Endothelial cell of umbilical vein (primary cell): ENCODE results near the gene PLXNC1. TPM values are rescaled to one million over a fixed set of nuclear protein-coding genes. Genes with fewer than 3 reads are reported as not detected.

Source experiments
- BruUV-seq: library from RNA; stranded (reverse); fragments of 400-500 nt; replicated peaks from 2 replicates; lab custom pipeline; 2021; lab: Mats Ljungman, UMichigan
- CTCF ChIA-PET: fragments of 300-600, 350-600 bp; sonication (Branson Sonifier 250); formaldehyde crosslinking; loops from one replicate; lab custom pipeline; 2021; ENCODE audit warnings: antibody characterized with exemption, inconsistent platforms; lab: Charles Lee
- POLR2A ChIA-PET: fragments of 300-600, 350-600 bp; sonication (Branson Sonifier 250); formaldehyde crosslinking; loops from one replicate; lab custom pipeline; 2021; ENCODE audit warnings: antibody characterized with exemption, inconsistent platforms; lab: Charles Lee
- DNase-seq: peaks from one replicate; pipeline ENCODE4 v3.0.0-alpha.2; 2011; ENCODE audit warnings: low read depth, low spot score
- FAIRE-seq: peaks from 2 replicates; lab custom pipeline; 2011; peaks lifted over from hg19 to GRCh38; lab: Jason Lieb, UNC
- H2AFZ ChIP-seq: 2 replicates; pipeline ENCODE4 v1.6.0; 2012; ENCODE audit warnings: low read depth, low read length, control low read depth, inconsistent platforms
- H3K27ac ChIP-seq: 2 replicates; pipeline ENCODE4 v1.5.1; 2011; ENCODE audit warnings: low read depth, mild to moderate bottlenecking, control low read depth, low read length, moderate library complexity; ENCODE audit not compliant: insufficient read depth
- H3K27me3 ChIP-seq, 2 experiments: 2 replicates each; pipeline versions ENCODE4 v1.6.0 to v1.6.1; 2011; ENCODE audit warnings: low read length in 2 of 2, mixed read lengths in 1 of 2; ENCODE audit not compliant: control insufficient read depth in 2 of 2, insufficient read depth in 2 of 2
- H3K36me3 ChIP-seq, 2 experiments: 2 replicates in 1 of 2; 3 replicates in 1 of 2; pipeline ENCODE4 v1.5.1; 2011; ENCODE audit warnings: low read length in 2 of 2, mild to moderate bottlenecking in 1 of 2, moderate library complexity in 1 of 2; ENCODE audit not compliant: control insufficient read depth in 2 of 2, insufficient read depth in 2 of 2; ENCODE audit errors: extremely low read depth in 1 of 2
- H3K4me1 ChIP-seq: 3 replicates; pipeline ENCODE4 v1.5.1; 2011; ENCODE audit warnings: mild to moderate bottlenecking, low read length; ENCODE audit not compliant: control insufficient read depth, insufficient read depth; ENCODE audit errors: extremely low read depth
- H3K4me2 ChIP-seq: 2 replicates; pipeline ENCODE4 v1.6.1; 2011; ENCODE audit warnings: low read length, control low read depth, mixed read lengths; ENCODE audit not compliant: insufficient read depth
- H3K4me3 ChIP-seq, 3 experiments: fragments of 200-600 bp in 1 of 3; sonication (generic), shearing (Covaris generic) in 1 of 3; replicated peaks in 1 of 3; 2 replicates each; pipeline ENCODE4 v1.5.1; 2011 to 2016; ENCODE audit warnings: control low read depth in 3 of 3, low read length in 3 of 3, mild to moderate bottlenecking in 2 of 3, inconsistent platforms in 1 of 3, low read depth in 1 of 3, moderate library complexity in 1 of 3; ENCODE audit not compliant: insufficient read depth in 1 of 3
- H3K79me2 ChIP-seq: 2 replicates; pipeline ENCODE4 v1.6.0; 2012; ENCODE audit warnings: low read length, inconsistent platforms; ENCODE audit not compliant: control insufficient read depth, insufficient read depth
- H3K9ac ChIP-seq: replicated peaks from 2 replicates; pipeline ENCODE3; 2011; ENCODE audit warnings: low read length, control low read depth; ENCODE audit not compliant: insufficient read depth; ENCODE audit errors: extremely low read depth
- H3K9me1 ChIP-seq: replicated peaks from 3 replicates; pipeline ENCODE4 v1.6.0; 2011; ENCODE audit warnings: mild to moderate bottlenecking, low read length; ENCODE audit not compliant: control insufficient read depth, insufficient read depth; ENCODE audit errors: extremely low read depth
- H3K9me3 ChIP-seq: replicated peaks from 2 replicates; pipeline ENCODE4 v1.5.1; 2012; ENCODE audit warnings: low read length, inconsistent platforms; ENCODE audit not compliant: control insufficient read depth, insufficient read depth
- H4K20me1 ChIP-seq: replicated peaks from 2 replicates; pipeline ENCODE3; 2011; ENCODE audit warnings: mild to moderate bottlenecking, low read length; ENCODE audit not compliant: control insufficient read depth, insufficient read depth; ENCODE audit errors: extremely low read depth
- EZH2 ChIP-seq: IDR thresholded peaks from 2 replicates; pipeline ENCODE4 v1.6.1; 2012; ENCODE audit warnings: borderline replicate concordance, low read depth, mild to moderate bottlenecking, moderate library complexity, low read length, inconsistent platforms; ENCODE audit not compliant: severe bottlenecking
- FOS ChIP-seq: IDR thresholded peaks from 2 replicates; pipeline ENCODE4 v1.6.1; 2011; ENCODE audit warnings: mild to moderate bottlenecking, low read length, moderate library complexity, borderline replicate concordance; ENCODE audit not compliant: insufficient read depth
- GATA2 ChIP-seq: IDR thresholded peaks from 2 replicates; pipeline ENCODE4 v1.7.0; 2011; ENCODE audit warnings: low read depth, mild to moderate bottlenecking, moderate library complexity, mixed read lengths, low read length; ENCODE audit not compliant: insufficient read length, insufficient read depth
- JUN ChIP-seq: IDR thresholded peaks from 2 replicates; pipeline ENCODE4 v1.6.1; 2011; ENCODE audit warnings: borderline replicate concordance, low read depth; ENCODE audit not compliant: insufficient read length, insufficient read depth
- MYC ChIP-seq: IDR thresholded peaks from one replicate; pipeline ENCODE4 v1.6.1; 2011; ENCODE audit warnings: mild to moderate bottlenecking, low read depth, low read length
- POLR2A ChIP-seq: IDR thresholded peaks from 2 replicates; pipeline ENCODE4 v1.6.1; 2012; ENCODE audit warnings: low read depth, mild to moderate bottlenecking, control low read depth, low read length
- POLR2AphosphoS5 ChIP-seq: IDR thresholded peaks from 2 replicates; pipeline ENCODE4 v1.6.1; 2012; ENCODE audit warnings: low read depth, mild to moderate bottlenecking, control low read depth, low read length, moderate library complexity; ENCODE audit not compliant: insufficient read depth
- dilution Hi-C: fragments of 300-500 bp; cut with MboI; formaldehyde crosslinking; loops from one replicate; pipeline ENCODE4 v1.15.0; 2019; ENCODE audit warnings: low sequenced_read_pairs; ENCODE audit not compliant: extremely low pct_ligation_motif_present
- intact Hi-C: fragments of 100-400 bp; cut with micrococcal nuclease; formaldehyde crosslinking; loops from one replicate; pipeline ENCODE4 v1.10.0; 2022
- polyA plus RNA-seq, 4 experiments: library from polyadenylated mRNA; depleted of rRNA in 3 of 4; stranded (reverse) in 3 of 4; unstranded in 1 of 4; fragments of >200 nt; gene quantifications; 2 replicates each; pipeline versions ENCODE4 v1.2.1 to v1.2.3, GENCODE V29; 2011 to 2012; ENCODE audit warnings: missing spikeins in 1 of 4
- total RNA-seq: library from RNA; stranded (reverse); gene quantifications from 2 replicates; pipeline ENCODE4 v1.2.3, GENCODE V29; 2021
- TF ChIP-seq, protein P1 (sequence below): IDR thresholded peaks from 2 replicates; pipeline ENCODE4 v1.6.1; 2011; ENCODE audit not compliant: insufficient read depth, insufficient read length
- TF ChIP-seq, protein P2 (sequence below), 2 donors: IDR thresholded peaks; 1 replicate in 1 of 2; 2 replicates in 1 of 2; pipeline ENCODE4 v1.5.1; 2011; ENCODE audit warnings: low read length in 2 of 2, mild to moderate bottlenecking in 2 of 2, moderate library complexity in 2 of 2, control low read depth in 1 of 2, inconsistent platforms in 1 of 2, low read depth in 1 of 2; ENCODE audit not compliant: insufficient read depth in 1 of 2; ENCODE audit errors: extremely low read depth in 1 of 2

PLXNC1 gene
- total and polyA plus RNA-seq, 2 donors (not counting 3 experiments of a cell fraction or from before 2014, with no cell fraction given), result 0.04 TPM; not detected in 1

GRCh38 chr12:94231709-94232108, 83.3 kb downstream of the PLXNC1 start:
- CTCF ChIA-PET, result no interaction called here
- no peak for DNase-seq
- H3K9ac ChIP-seq, result no peak overlapping the region
- POLR2A ChIA-PET, result no interaction called here
- no peaks in the 10 kb centered on the region for H3K36me3 ChIP-seq
- TF ChIP-seq POLR2A, result no peak
- no peak for TF ChIP-seq GATA2
- TF ChIP-seq, protein P1, sequence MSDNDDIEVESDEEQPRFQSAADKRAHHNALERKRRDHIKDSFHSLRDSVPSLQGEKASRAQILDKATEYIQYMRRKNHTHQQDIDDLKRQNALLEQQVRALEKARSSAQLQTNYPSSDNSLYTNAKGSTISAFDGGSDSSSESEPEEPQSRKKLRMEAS, result no peak
- no peak for TF ChIP-seq FOS
- TF ChIP-seq JUN, result no peak
- no peak for TF ChIP-seq MYC
- no peak for TF ChIP-seq POLR2AphosphoS5
- TF ChIP-seq EZH2, result no peak
- TF ChIP-seq, protein P2, sequence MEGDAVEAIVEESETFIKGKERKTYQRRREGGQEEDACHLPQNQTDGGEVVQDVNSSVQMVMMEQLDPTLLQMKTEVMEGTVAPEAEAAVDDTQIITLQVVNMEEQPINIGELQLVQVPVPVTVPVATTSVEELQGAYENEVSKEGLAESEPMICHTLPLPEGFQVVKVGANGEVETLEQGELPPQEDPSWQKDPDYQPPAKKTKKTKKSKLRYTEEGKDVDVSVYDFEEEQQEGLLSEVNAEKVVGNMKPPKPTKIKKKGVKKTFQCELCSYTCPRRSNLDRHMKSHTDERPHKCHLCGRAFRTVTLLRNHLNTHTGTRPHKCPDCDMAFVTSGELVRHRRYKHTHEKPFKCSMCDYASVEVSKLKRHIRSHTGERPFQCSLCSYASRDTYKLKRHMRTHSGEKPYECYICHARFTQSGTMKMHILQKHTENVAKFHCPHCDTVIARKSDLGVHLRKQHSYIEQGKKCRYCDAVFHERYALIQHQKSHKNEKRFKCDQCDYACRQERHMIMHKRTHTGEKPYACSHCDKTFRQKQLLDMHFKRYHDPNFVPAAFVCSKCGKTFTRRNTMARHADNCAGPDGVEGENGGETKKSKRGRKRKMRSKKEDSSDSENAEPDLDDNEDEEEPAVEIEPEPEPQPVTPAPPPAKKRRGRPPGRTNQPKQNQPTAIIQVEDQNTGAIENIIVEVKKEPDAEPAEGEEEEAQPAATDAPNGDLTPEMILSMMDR (IDR thresholded peaks at IDR 0.05; ENCODE audit: extremely low read depth in 1 of 2, insufficient read depth in 1 of 2, low read depth in 1 of 2, low read length in 2 of 2), result no peak
- H2AFZ ChIP-seq, result no peak overlapping the region
- intact Hi-C loops, result no loop called here
- no peak overlapping the region for H3K27ac ChIP-seq
- no peaks in the 10 kb centered on the region for H3K9me3 ChIP-seq
- H3K9me1 ChIP-seq, result no peaks in the 10 kb centered on the region
- H3K79me2 ChIP-seq, result no peaks in the 10 kb centered on the region
- H3K4me1 ChIP-seq, result no peaks in the 10 kb centered on the region
- H4K20me1 ChIP-seq, result no peaks in the 10 kb centered on the region
- H3K4me2 ChIP-seq, result no peak overlapping the region
- H3K4me3 ChIP-seq, result no peak overlapping the region
- dilution Hi-C loops, result no loop called here
- no peak for FAIRE-seq
- peaks cover 0 to 5% of the 10 kb centered on the region in 2 experiments for H3K27me3 ChIP-seq
- BruUV-seq, result no TSS peak
